Measurements from ENCODE around the gene OR11H7.
"Not testable (repeated sequence)": the region's sequence is repeated elsewhere in the genome, so short reads cannot be mapped to it uniquely, and the experiment has no call there.

OR11H7 gene

DNA sequence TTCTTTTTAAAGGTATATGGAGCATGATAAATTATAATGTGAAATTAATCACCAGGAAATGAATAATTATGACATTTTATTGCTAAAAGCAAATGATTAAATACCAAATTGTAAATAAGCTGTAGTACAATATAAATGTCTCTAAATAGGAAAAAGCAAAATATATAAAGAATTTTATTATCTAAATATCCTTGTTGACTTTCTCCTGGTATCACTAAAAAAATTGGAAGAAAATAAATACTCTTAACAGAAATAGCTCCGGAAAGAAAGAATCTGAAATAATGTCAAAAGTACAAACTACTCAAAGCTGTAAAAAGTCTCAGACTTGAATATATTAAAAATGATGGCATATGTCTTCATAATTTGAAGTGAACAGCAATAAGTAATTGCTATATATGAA is at the start of gene OR11H7:
OR11H7 (plus strand) TSS at position 301 of the 400 bp plus-strand sequence.
- DNase-seq (ENCODE audit: low spot score), result no peak

- DNase-seq (ENCODE audit: low spot score), result no peak
Observed at GRCh38 chr14:20179218-20179617, 49.6 kb upstream of the OR11H7 start.

DNA sequence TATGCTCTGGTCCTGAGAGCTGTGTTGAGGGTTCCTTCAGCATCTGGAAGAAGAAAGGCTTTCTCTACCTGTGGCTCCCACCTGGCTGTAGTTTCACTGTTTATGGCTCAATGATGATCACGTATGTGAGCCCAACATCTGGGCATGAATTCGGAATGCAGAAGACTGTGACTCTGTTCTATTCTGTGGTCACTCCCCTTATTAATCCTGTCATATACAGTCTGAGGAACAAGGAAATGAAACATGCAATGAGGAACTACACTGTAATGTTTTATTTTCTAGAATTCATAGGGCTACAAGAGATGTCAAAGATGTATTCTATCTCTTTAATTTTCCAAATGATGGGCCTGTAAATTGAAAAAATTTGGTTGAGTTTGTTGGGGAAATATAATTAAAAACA is 48.9 kb upstream of the OR11H7 start:
- DNase-seq (ENCODE audit: low spot score), result no peak

- no peak for DNase-seq (ENCODE audit: low spot score)
Observed at GRCh38 chr14:20180486-20180885, 48.3 kb upstream of the OR11H7 start.

DNA sequence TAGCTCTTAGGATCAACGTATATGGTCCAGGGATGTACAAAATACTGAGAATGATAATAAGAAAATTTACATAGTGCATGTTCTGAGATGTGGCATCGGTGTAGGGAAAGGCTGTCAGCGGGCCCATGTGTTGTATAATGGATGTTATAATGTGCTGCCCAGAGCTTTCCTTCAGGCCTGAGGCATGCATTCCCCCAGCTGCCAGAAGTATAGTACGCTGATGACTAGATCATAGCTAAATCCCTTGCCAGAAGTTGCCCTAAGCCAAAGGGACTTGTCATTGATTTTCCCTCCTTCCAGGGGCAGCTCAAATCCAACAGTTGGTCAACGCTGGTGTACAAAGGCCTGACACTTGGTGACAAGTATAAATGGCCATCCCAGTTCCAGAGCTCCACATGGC is 44.6 kb upstream of the OR11H7 start:
- no peak for DNase-seq (ENCODE audit: low spot score)

GRCh38 chr14:20190596-20190995 is 38.2 kb upstream of the OR11H7 start, which contains the start of gene OR11G2:
Gene OR11G2, plus strand, starts transcription at chr14:20190896. Its CDS starts 6,542 bp downstream, at chr14:20197438.
- no peak for DNase-seq (ENCODE audit: low spot score)

DNA sequence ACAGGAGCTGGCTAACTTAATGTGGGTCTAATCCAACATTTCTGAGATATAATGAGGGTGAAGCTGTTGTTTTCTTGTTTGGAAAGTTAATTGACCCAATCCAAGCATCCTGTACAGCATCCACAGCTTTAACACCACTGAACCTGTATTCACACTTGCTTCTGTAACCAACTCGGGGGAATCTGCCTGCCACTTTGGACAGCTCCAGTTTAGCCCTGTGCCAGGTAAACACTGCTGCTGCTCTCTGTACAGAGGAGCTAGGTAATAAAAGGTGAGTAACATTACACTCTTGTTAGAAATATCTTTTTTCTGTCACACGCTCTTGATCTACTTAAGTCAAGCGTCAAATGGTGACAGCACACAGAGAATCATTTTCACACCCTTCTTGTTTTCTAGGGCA is 37.4 kb upstream of the OR11H7 start:
- no peak for DNase-seq (ENCODE audit: low spot score)

DNA sequence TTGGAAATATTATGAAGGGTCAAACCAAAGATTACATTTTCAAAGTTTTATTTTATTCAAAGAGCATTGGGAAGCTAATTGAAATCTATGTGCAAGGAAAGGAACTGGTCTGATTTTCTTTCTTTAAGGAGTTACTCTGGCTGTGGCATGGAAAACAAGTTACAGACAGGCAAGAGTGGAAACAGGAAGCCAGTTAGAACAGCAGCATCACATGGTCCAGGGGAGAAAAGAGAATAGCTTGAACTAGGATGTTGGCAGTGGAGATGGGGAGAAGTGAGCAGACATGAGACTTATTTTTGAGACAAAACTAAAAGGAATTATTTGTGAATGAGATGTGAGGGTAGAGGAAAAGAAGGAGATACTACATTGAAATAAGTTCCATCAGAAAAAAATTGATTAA is 34.7 kb upstream of the OR11H7 start:
- DNase-seq (ENCODE audit: low spot score), result no peak

- not testable (repeated sequence) for DNase-seq (ENCODE audit: low spot score)
Observed at GRCh38 chr14:20195170-20195569, 33.6 kb upstream of the OR11H7 start.

DNA sequence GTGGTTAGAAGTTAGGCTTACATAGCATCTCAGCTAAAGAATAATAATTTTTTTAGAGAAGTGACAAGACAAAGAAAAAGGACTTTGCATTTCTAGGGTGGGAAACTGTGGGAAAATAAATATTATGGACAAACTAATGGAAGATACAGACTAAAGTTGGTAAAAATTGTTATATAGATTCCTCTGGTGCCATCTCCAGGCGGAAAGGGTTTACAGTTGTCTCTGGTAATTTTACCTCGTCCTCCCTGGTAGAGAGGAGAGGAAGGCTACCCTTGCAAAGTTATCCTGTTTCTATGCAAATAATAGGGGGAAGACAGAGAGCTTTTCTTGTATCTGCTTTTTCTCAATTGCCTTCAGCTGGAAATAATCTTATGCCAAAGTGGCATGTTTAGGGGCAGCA is 32.9 kb upstream of the OR11H7 start:
- no peak for DNase-seq (ENCODE audit: low spot score)

DNA sequence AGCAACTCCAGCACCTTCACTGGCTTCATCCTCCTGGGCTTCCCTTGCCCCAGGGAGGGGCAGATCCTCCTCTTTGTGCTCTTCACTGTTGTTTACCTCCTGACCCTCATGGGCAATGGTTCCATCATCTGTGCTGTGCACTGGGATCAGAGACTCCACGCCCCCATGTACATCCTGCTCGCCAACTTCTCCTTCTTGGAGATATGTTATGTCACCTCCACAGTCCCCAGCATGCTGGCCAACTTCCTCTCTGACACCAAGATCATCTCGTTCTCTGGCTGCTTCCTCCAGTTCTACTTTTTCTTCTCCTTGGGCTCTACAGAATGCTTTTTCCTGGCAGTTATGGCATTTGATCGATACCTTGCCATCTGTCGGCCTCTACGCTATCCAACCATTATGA is 31.3 kb upstream of the OR11H7 start:
- no peak for DNase-seq (ENCODE audit: low spot score)

DNA sequence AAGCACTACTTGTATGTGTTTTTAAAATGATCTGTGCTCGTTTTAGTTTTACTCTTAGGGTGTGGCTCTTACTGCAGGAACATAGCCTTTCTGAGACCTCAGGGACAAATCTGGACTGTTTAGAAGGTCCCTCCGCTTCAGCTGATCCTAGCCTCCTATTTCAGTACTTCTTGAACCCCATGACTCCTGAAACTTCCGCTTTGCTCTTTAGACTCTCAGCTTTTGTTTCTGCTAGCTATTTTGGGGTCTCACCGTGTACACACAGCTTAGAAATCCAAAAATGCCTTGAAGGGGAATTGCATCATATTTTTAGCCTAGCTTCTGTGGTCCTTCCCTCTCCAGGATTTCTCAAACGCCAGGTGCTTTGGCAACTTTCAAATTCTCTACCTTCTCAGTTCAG is 29.8 kb upstream of the OR11H7 start:
- DNase-seq (ENCODE audit: low spot score), result no peak

GRCh38 chr14:20204721-20205120 is 24.1 kb upstream of the OR11H7 start:
- DNase-seq (ENCODE audit: low spot score), result no peak

DNA sequence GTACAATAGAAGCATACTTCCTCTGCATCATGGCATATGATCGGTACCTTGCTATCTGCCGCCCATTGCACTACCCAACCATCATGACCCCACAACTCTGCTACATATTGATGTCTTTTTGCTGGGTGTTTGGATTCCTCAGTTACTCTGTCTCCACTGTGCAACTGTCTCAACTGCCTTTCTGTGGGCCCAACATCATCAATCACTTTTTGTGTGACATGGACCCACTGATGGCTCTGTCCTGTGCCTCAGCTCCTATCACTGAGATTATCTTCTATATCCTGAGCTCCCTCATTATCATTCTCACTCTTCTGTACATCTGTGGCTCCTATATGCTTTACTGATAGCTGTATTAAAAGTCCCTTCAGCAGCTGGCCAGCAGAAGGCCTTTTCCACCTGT is 19.2 kb upstream of the OR11H7 start:
- no peak for DNase-seq (ENCODE audit: low spot score)

DNA sequence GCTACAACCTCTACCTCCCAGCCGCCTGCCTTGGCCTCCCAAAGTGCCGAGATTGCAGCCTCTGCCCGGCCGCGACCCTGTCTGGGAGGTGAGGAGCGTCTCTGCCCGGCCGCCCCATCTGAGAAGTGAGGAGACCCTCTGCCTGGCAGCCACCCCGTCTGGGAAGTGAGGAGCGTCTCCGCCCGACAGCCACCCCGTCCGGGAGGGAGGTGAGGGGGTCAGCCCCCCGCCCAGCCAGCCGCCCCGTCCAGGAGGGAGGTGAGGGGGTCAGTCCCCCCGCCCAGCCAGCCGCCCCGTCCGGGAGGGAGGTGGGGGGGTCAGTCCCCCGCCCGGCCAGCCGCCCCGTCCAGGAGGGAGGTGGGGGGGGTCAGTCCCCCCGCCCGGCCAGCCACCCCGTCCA is 16.4 kb upstream of the OR11H7 start:
- DNase-seq (ENCODE audit: low spot score), result not testable (repeated sequence)

GRCh38 chr14:20215196-20215595 is 13.6 kb upstream of the OR11H7 start:
- no peak for DNase-seq (ENCODE audit: low spot score)

DNA sequence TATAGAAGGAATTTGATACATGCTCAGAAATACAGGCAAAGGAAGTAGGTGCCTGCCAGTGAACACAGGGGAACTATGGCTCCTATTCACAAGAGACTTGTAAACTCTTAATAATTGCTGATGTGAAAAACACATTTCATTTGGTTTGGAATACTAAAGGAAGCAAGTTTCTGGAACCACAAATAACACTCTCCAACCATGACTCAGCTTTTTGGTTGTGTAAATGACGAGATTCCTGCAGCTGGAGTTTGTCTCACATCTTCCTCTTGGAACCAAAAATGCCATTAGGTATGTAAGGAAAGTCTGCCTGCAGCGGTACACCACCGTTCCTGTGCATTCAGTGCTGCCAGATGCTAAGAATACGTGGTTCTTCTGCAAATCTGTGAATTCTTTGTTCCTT is 9.7 kb upstream of the OR11H7 start:
- no peak for DNase-seq (ENCODE audit: low spot score)

- no peak for DNase-seq (ENCODE audit: low spot score)
Observed at GRCh38 chr14:20223410-20223809, 5.4 kb upstream of the OR11H7 start, which contains the start of gene OR11H6. Gene OR11H6, plus strand, starts transcription at chr14:20223710. Its CDS starts 0 bp downstream, at chr14:20223710.

DNA sequence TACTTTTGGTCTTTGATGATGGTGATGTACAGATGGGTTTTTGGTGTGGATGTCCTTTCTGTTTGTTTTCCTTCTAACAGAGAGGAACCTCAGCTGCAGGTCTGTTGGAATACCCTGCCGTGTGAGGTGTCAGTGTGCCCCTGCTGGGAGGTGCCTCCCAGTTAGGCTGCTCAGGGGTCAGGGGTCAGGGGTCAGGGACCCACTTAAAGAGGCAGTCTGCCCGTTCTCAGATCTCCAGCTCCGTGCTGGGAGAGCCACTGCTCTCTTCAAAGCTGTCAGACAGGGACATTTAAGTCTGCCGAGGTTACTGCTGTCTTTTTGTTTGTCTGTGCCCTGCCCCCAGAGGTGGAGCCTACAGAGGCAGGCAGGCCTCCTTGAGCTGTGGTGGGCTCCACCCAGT is 6.6 kb downstream of the OR11H7 start:
- DNase-seq (ENCODE audit: low spot score), result not testable (repeated sequence)

DNA sequence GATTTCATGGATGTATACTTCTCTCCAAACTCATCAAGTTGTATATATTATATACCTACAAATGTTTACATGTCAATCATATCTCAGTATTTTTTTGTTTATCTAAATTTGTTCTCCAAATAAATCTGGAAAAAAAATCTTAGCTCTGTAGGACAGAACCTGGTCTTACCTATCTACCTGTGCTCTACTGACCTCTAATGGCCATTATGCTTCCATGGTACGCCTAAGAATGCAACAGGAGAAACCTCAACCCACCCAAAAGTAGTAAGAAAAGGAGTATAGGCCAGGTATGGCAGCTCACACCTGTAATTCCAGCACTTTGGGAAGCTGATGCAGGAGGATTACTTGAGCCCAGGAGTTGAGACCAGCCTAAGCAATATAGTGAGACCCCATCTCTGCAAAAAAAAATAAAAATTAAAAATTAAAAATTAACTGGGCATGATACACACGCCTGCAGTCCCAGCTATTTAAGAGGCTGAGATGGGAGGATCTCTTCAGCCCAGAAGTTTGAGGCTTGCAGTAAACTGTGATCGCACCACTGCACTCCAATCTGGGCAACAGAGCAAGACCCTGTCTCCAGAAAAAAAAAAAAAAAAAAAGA is 19.0 kb downstream of the OR11H7 start:
- no peak for DNase-seq (ENCODE audit: low spot score)

DNA sequence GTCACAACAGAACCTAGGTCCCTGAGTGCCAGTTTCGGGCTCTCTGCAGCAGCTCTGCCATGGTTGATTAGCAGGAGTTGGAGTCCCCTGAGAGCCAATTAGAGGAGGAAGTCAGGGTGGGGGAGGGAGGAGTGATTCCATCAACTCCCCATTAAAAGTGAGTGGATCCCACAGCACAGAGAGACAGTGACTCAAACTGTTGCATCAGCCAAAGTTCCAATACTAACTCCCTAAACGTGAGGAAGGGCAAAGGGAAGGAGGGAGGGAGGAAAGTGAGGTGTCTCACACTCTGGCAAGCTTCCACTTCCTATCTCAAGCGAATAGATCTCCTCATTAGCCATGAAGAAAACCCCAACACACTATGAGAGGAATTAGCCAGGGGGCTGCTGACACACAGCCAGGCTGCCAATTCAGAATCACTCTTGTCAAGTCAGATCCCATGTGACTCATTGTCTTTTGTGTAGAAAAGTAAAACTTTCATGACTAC is 33.9 kb downstream of the OR11H7 start:
- DNase-seq (ENCODE audit: low spot score), result no peak

DNA sequence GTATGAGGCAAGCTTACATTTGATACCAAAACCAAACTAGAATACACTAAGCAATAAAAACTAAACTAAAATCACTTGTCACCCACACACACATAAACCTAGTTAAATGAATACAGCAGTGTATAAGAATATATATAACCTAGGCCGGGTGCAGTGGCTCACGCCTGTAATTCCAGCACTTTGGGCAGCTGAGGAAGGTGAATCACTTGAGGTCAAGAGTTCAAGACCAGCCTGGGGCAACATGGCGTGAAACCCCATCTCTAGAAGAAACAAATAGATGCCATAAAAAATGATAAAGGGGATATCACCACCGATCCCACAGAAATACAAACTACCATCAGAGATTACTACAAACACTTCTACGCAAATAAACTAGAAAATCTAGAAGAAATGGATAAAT is 35.6 kb downstream of the OR11H7 start:
- DNase-seq (ENCODE audit: low spot score), result not testable (repeated sequence)

- no peak for DNase-seq (ENCODE audit: low spot score)
Observed at GRCh38 chr14:20274062-20274461, 45.3 kb downstream of the OR11H7 start.

- DNase-seq (ENCODE audit: low spot score), result no peak
Observed at GRCh38 chr14:20277409-20277808, 48.6 kb downstream of the OR11H7 start.

Data from CD4-positive, alpha-beta T cell treated with Interleukin-2 at 100 ng/mL for 4 hours (primary cell).